HCT116 (cell line): ENCODE results near the gene GNS. TPM values are rescaled to one million over a fixed set of nuclear protein-coding genes. Genes with fewer than 3 reads are reported as not detected.

Experiments
- ATAC-seq: fragments of 200-7000 bp; cut with Tn5 transposase; 2 replicates; pipeline ENCODE4 v1.9.1; 2020; ENCODE audit warnings: mild to moderate bottlenecking, moderate library complexity
- BruUV-seq: library from RNA; stranded (reverse); fragments of 400-500 nt; replicated peaks from 2 replicates; lab custom pipeline; 2021; lab: Mats Ljungman, UMichigan
- CTCF ChIA-PET: fragments of 300-600 bp; sonication (Branson Sonifier 250); formaldehyde crosslinking; loops from one replicate; lab custom pipeline; 2021; ENCODE audit warnings: antibody characterized with exemption; lab: Charles Lee
- POLR2A ChIA-PET: fragments of 300-600, 350-600 bp; sonication (Branson Sonifier 250); formaldehyde crosslinking; loops from one replicate; lab custom pipeline; 2021; ENCODE audit warnings: antibody characterized with exemption; lab: Charles Lee
- RAD21 ChIA-PET, 2 experiments: fragments of 300-600 bp; sonication (Branson Sonifier 250); formaldehyde crosslinking; loops; one replicate each; lab custom pipeline; 2023; ENCODE audit warnings: low total read pairs in 2 of 2; ENCODE audit not compliant: uncharacterized antibody in 2 of 2, unreplicated experiment in 2 of 2, low non-redundant PET in 1 of 2; lab: Charles Lee
- DNase-seq: peaks from one replicate; pipeline ENCODE4 v3.0.0-alpha.2; 2010; ENCODE audit warnings: low read depth, low spot score
- H2AFZ ChIP-seq: fragments of 200-600 bp; shearing (Covaris generic), sonication (generic); 2 replicates; pipeline ENCODE4 v1.6.1; 2017; ENCODE audit warnings: low read depth, mixed run types, mixed read lengths, antibody characterized with exemption, low read length; ENCODE audit not compliant: poor library complexity, severe bottlenecking
- H3K27ac ChIP-seq: 2 replicates; pipeline ENCODE4 v1.5.1; 2012; ENCODE audit warnings: low read depth, low read length
- H3K27me3 ChIP-seq: fragments of 200-600 bp; sonication (generic); 2 replicates; pipeline ENCODE4 v1.6.1; 2016; ENCODE audit warnings: mixed run types, low read length, mixed read lengths; ENCODE audit not compliant: insufficient read depth
- H3K36me3 ChIP-seq, 2 experiments: fragments of 200-500 bp in 1 of 2; fragments of 200-600 bp in 1 of 2; sonication (Bioruptor generic) in 1 of 2; sonication (generic) in 1 of 2; 2 replicates each; pipeline versions ENCODE4 v1.5.1 to v1.6.1; 2014 to 2016; ENCODE audit warnings: low read length in 2 of 2, inconsistent platforms in 1 of 2, mixed read lengths in 1 of 2, mixed run types in 1 of 2; ENCODE audit not compliant: insufficient read depth in 2 of 2, control insufficient read depth in 1 of 2
- H3K4me1 ChIP-seq, 2 experiments: fragments of 200-600 bp in 1 of 2; sonication (generic) in 1 of 2; 2 replicates each; pipeline versions ENCODE4 v1.5.1 to v1.6.1; 2012 to 2017; ENCODE audit warnings: low read length in 2 of 2, inconsistent platforms in 1 of 2, mild to moderate bottlenecking in 1 of 2, mixed read lengths in 1 of 2, mixed run types in 1 of 2, moderate library complexity in 1 of 2; ENCODE audit not compliant: insufficient read depth in 2 of 2, control insufficient read depth in 1 of 2
- H3K4me2 ChIP-seq: fragments of 200-600 bp; sonication (generic); 2 replicates; pipeline ENCODE4 v1.6.1; 2017; ENCODE audit warnings: mixed run types, low read length, mixed read lengths
- H3K4me3 ChIP-seq, 2 experiments: fragments of 200-600 bp in 1 of 2; sonication (generic) in 1 of 2; replicated peaks in 1 of 2; 2 replicates each; pipeline ENCODE4 v1.5.1; 2011 to 2016; ENCODE audit warnings: low read length in 2 of 2, control low read depth in 1 of 2, low read depth in 1 of 2, mild to moderate bottlenecking in 1 of 2, mixed read lengths in 1 of 2, mixed run types in 1 of 2
- H3K79me2 ChIP-seq: fragments of 200-600 bp; sonication (generic); 2 replicates; pipeline ENCODE4 v1.6.1; 2017; ENCODE audit warnings: mild to moderate bottlenecking, mixed run types, low read length, moderate library complexity, mixed read lengths; ENCODE audit not compliant: insufficient read depth
- H3K9ac ChIP-seq: fragments of 200-600 bp; sonication (generic); 2 replicates; pipeline ENCODE4 v1.6.1; 2016; ENCODE audit warnings: low read length, mixed read lengths
- H3K9me2 ChIP-seq: fragments of 200-600 bp; sonication (generic), shearing (Covaris generic); 2 replicates; pipeline ENCODE4 v1.6.1; 2017; ENCODE audit warnings: mixed run types, mild to moderate bottlenecking, moderate library complexity; ENCODE audit not compliant: insufficient read depth
- H3K9me3 ChIP-seq, 2 experiments: fragments of 200-500 bp in 1 of 2; fragments of 200-600 bp in 1 of 2; sonication (Bioruptor generic) in 1 of 2; sonication (generic) in 1 of 2; 2 replicates each; pipeline ENCODE4 v1.6.1; 2014 to 2017; ENCODE audit warnings: low read length in 2 of 2, mixed read lengths in 2 of 2, inconsistent platforms in 1 of 2, low read depth in 1 of 2, mild to moderate bottlenecking in 1 of 2, mixed run types in 1 of 2, moderate library complexity in 1 of 2; ENCODE audit not compliant: control insufficient read depth in 1 of 2, insufficient read depth in 1 of 2
- H4K20me1 ChIP-seq: fragments of 200-600 bp; sonication (generic), shearing (Covaris generic); 2 replicates; pipeline ENCODE4 v1.6.1; 2017; ENCODE audit warnings: mixed run types, mild to moderate bottlenecking, moderate library complexity; ENCODE audit not compliant: insufficient read depth
- CBX3 ChIP-seq: IDR thresholded peaks from 2 replicates; pipeline ENCODE4 v1.6.1; 2012; ENCODE audit warnings: low read depth
- CEBPB ChIP-seq: IDR thresholded peaks from 2 replicates; pipeline ENCODE4 v1.6.1; 2012; ENCODE audit warnings: low read depth
- EGR1 ChIP-seq: IDR thresholded peaks from 2 replicates; pipeline ENCODE4 v1.6.1; 2012; ENCODE audit warnings: low read depth
- ELF1 ChIP-seq: IDR thresholded peaks from 2 replicates; pipeline ENCODE4 v1.6.1; 2012; ENCODE audit warnings: low read depth, borderline replicate concordance
- EZH2 ChIP-seq: fragments of 200-600 bp; sonication (generic); IDR thresholded peaks from 2 replicates; pipeline ENCODE4 v1.6.1; 2017; ENCODE audit warnings: antibody characterized with exemption, mixed run types
- FOSL1 ChIP-seq: IDR thresholded peaks from 2 replicates; pipeline ENCODE4 v1.6.1; 2012; ENCODE audit warnings: low read depth
- JUND ChIP-seq: IDR thresholded peaks from 2 replicates; pipeline ENCODE4 v1.6.1; 2012
- MAX ChIP-seq: IDR thresholded peaks from 2 replicates; pipeline ENCODE4 v1.6.1; 2012
- POLR2AphosphoS5 ChIP-seq: IDR thresholded peaks from 2 replicates; pipeline ENCODE4 v1.6.1; 2011; ENCODE audit warnings: mild to moderate bottlenecking, low read depth, low read length, moderate library complexity
- RAD21 ChIP-seq: IDR thresholded peaks from 2 replicates; pipeline ENCODE4 v1.6.1; 2012; ENCODE audit warnings: low read depth, mild to moderate bottlenecking
- SIN3A ChIP-seq: IDR thresholded peaks from 2 replicates; pipeline ENCODE4 v1.6.1; 2012; ENCODE audit warnings: low read depth
- SRF ChIP-seq: IDR thresholded peaks from 2 replicates; pipeline ENCODE4 v1.6.1; 2012; ENCODE audit warnings: low read depth
- TCF7L2 ChIP-seq: IDR thresholded peaks from 2 replicates; pipeline ENCODE4 v1.7.0; 2011; ENCODE audit warnings: borderline replicate concordance, inconsistent platforms; ENCODE audit not compliant: insufficient read depth, insufficient read length; ENCODE audit errors: extremely low read depth
- ZFX ChIP-seq: fragments of 450-650 bp; IDR thresholded peaks from 2 replicates; pipeline ENCODE4 v1.6.1; 2017
- intact Hi-C: fragments of 100-400 bp; cut with micrococcal nuclease; formaldehyde crosslinking; loops from 2 replicates; pipeline ENCODE4 v1.10.0; 2022
- total RNA-seq: library from RNA; stranded (reverse); gene quantifications from one replicate; pipeline ENCODE4 v1.2.1, GENCODE V29; 2021; ENCODE audit not compliant: unreplicated experiment
- TF ChIP-seq, protein P1 (sequence below): IDR thresholded peaks from 2 replicates; pipeline ENCODE4 v1.6.1; 2011; ENCODE audit warnings: mild to moderate bottlenecking, low read length, moderate library complexity; ENCODE audit not compliant: insufficient replicate concordance; ENCODE audit errors: extremely low read depth
- TF ChIP-seq, protein P2 (sequence below): IDR thresholded peaks from 2 replicates; pipeline ENCODE4 v1.6.1; 2012; ENCODE audit warnings: low read depth

The GNS gene
- total RNA-seq, 1 experiment from 2014 or later, result 45.7 TPM

- TF ChIP-seq ELF1, result no peak
Measured at GRCh38 chr12:64682572-64683277, 76.5 kb downstream of the GNS start (continued).

GRCh38 chr12:64681200-64682052, 77.8 kb downstream of the GNS start:
- intact Hi-C loops, result no loop called here
- ChIA-PET RAD21 (no interaction called here), CTCF (interaction anchor here (1.2 to 1.8 kb wide), 2 partner anchors 16 to 132 kb away, joined by 5 to 6 read pairs; no protein-coding TSS in a partner anchor), POLR2A (no interaction called here)
- Histone ChIP-seq H3K27ac (no peak overlapping the region), H3K27me3 (no peaks in the 10 kb centered on the region), H3K4me3 (no peak overlapping the region), H3K9me2 (no peaks in the 10 kb centered on the region), H3K79me2 (peaks cover 63% of the 10 kb centered on the region), H3K9me3 (no peaks in the 10 kb centered on the region), H3K4me2 (no peak overlapping the region), H4K20me1 (no peaks in the 10 kb centered on the region), H3K4me1 (peaks cover 48 to 56% of the 10 kb centered on the region in 2 experiments), H3K36me3 (peaks cover 6 to 7% of the 10 kb centered on the region in 2 experiments; a peak in 1 of 4 replicates), H3K9ac (no peak overlapping the region), H2AFZ (no peak overlapping the region)
- no TSS peak for BruUV-seq
- ATAC-seq, result no peak
- no peak for DNase-seq
- TF ChIP-seq CBX3 (no peak), ELF1 (no peak), RAD21 (no peak), POLR2AphosphoS5 (no peak), CEBPB (no peak), FOSL1 (no peak), ZFX (no peak), JUND (no peak), SRF (no peak), EGR1 (no peak), SIN3A (no peak), TCF7L2 (no peak), EZH2 (no peak), MAX (no peak)
- TF ChIP-seq, protein P1, sequence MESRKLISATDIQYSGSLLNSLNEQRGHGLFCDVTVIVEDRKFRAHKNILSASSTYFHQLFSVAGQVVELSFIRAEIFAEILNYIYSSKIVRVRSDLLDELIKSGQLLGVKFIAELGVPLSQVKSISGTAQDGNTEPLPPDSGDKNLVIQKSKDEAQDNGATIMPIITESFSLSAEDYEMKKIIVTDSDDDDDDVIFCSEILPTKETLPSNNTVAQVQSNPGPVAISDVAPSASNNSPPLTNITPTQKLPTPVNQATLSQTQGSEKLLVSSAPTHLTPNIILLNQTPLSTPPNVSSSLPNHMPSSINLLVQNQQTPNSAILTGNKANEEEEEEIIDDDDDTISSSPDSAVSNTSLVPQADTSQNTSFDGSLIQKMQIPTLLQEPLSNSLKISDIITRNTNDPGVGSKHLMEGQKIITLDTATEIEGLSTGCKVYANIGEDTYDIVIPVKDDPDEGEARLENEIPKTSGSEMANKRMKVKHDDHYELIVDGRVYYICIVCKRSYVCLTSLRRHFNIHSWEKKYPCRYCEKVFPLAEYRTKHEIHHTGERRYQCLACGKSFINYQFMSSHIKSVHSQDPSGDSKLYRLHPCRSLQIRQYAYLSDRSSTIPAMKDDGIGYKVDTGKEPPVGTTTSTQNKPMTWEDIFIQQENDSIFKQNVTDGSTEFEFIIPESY, result no peak
- TF ChIP-seq, protein P2, sequence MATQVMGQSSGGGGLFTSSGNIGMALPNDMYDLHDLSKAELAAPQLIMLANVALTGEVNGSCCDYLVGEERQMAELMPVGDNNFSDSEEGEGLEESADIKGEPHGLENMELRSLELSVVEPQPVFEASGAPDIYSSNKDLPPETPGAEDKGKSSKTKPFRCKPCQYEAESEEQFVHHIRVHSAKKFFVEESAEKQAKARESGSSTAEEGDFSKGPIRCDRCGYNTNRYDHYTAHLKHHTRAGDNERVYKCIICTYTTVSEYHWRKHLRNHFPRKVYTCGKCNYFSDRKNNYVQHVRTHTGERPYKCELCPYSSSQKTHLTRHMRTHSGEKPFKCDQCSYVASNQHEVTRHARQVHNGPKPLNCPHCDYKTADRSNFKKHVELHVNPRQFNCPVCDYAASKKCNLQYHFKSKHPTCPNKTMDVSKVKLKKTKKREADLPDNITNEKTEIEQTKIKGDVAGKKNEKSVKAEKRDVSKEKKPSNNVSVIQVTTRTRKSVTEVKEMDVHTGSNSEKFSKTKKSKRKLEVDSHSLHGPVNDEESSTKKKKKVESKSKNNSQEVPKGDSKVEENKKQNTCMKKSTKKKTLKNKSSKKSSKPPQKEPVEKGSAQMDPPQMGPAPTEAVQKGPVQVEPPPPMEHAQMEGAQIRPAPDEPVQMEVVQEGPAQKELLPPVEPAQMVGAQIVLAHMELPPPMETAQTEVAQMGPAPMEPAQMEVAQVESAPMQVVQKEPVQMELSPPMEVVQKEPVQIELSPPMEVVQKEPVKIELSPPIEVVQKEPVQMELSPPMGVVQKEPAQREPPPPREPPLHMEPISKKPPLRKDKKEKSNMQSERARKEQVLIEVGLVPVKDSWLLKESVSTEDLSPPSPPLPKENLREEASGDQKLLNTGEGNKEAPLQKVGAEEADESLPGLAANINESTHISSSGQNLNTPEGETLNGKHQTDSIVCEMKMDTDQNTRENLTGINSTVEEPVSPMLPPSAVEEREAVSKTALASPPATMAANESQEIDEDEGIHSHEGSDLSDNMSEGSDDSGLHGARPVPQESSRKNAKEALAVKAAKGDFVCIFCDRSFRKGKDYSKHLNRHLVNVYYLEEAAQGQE, result no peak
